ENCODE measurements around the gene STK11.

STK11 gene

GRCh38 chr19:1226522-1227303, 21.1 kb downstream of the STK11 start:
- DNase-seq = no peak

DNA sequence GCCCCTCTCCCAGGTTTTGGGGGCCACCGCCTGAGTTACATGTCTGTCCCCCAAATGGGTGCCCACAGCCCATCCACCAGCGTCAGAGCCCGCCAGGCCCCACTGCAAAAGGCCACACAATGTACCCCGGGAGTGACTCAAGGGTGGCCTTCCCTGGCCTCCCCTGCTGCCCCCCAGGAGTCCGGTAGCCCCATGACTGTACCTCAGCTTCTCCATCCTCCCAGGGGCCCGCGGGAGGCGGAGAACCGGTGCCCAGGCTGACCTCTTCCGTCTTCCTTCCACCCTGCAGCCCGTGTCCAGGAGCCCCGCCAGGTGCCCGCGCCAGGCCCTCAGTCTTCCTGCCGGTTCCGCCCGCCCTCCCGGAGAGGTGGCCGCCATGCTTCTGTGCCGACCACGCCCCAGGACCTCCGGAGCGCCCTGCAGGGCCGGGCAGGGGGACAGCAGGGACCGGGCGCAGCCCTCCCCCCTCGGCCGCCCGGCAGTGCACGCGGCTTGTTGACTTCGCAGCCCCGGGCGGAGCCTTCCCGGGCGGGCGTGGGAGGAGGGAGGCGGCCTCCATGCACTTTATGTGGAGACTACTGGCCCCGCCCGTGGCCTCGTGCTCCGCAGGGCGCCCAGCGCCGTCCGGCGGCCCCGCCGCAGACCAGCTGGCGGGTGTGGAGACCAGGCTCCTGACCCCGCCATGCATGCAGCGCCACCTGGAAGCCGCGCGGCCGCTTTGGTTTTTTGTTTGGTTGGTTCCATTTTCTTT, 21.9 kb downstream of the STK11 start:
- no peak for DNase-seq

DNA sequence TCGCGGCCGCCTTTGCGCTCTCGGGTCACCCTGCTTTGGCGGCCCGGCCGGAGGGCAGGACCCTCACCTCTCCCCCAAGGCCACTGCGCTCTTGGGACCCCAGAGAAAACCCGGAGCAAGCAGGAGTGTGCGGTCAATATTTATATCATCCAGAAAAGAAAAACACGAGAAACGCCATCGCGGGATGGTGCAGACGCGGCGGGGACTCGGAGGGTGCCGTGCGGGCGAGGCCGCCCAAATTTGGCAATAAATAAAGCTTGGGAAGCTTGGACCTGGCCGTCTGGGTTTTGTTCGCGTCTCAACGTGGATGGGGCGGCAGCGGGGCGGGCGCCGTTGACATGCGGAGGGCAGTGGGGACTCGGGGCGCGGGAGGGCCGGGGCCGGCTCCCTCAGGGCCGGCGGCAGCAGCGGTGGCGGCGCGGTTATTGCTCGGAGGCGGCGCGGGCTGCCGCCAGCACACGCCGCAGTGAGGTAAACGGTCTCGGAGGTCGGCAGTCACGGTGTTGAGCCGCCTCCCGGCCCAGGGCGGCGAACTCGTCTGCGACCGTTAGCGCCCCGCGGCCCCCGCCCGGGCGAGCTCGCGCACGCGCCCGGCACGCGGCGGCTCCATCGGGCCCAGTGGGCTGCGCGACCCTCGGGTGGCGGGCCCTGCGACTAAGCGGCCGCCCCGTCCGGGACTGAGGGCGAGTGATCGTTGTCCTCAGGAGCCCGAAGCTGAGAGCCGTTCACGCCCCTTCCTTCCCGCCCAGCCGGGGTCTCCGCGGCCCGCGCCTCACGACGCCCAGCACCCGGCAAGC, 22.8 kb downstream of the STK11 start:
- DNase-seq = no peak

- no peak for DNase-seq
Observed at GRCh38 chr19:1229056-1229923, 23.7 kb downstream of the STK11 start.

- DNase-seq = no peak
Observed at GRCh38 chr19:1229924-1230782, 24.6 kb downstream of the STK11 start.

DNA sequence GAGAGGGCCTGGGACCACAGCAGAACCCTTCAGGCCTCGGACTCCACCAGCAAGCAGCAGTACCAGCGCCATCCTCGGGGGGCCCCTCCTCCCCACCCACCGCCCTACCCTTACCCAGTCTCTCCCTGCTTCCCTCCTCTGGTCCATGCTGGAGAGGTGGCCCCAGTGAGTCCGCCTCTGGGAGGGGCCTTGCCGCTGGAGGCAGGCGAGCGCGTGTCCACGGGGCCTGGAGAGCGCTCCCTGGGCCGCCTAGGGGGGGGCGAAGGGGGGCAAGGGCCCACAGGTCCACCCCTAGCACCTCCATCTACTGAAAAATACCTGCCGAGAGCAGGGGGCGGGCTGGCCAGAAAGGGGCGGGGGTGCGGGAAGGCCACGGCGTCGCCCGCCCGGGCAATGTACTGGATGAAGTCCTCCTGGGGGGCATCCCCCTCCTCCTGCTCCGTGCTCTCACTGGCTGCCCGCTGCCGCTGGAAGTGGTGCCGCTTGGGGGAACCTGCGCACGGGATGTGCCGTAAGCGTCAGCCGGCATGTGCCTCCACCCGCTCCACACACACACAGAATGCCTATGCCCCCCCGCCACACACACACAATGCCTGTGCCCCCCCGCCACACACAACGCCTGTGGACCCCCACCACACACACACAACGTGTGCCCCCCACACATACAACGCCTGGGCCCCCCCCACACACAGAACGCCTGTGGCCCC, 25.4 kb downstream of the STK11 start:
- DNase-seq = no peak

- DNase-seq = no peak
Observed at GRCh38 chr19:1231729-1232637, 26.4 kb downstream of the STK11 start.

- no peak for DNase-seq
Observed at GRCh38 chr19:1232652-1233072, 27.1 kb downstream of the STK11 start.

- DNase-seq = no peak
Observed at GRCh38 chr19:1233115-1233667, 27.6 kb downstream of the STK11 start.

DNA sequence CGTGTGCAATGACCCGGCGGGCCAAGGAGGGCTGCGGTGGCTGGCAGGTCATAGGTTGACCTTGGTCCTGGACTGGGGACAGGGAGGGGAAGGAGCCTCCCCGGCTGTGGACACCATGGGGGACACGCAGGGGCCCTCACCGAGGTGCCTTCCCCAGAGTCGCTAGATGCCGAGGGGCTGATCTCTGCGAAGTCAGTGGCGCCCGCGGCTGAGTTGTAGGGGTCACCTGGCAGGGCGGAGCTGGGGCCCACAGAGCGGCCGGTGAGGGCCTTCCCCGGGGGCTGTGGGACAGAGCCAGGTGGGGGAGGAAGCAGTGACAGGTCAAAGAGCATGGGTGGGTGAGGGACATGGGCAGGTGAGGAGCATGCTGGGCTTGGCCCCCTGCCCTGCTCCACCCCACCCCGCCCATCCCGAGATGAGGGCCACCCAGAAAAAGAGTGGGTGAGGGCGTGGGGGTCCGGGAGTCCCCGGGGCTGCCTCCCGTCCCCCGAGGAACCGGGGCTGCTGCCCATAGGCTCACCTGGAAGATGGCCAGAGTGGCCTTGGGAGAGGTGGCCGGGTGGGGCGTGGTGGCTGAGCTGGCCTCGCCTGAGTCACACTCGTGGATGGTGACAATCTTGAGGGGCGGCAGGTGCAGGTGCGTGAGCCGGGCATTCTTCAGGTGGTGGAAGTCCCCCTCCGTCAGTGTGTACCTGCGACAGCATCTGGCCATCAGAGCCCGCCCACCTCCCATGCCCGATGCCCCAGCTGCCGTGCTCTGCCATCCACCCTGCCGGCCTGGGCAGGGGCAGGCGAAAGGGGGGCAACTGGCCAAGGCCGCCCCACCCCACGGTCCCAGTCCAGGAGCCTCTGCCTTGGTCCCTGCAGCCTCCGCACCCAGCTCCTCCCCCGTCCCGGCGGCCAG, 28.7 kb downstream of the STK11 start:
- DNase-seq = no peak

- DNase-seq = no peak
Observed at GRCh38 chr19:1234955-1235380, 29.4 kb downstream of the STK11 start.

- no peak for DNase-seq
Observed at GRCh38 chr19:1235625-1236538, 30.3 kb downstream of the STK11 start.

GRCh38 chr19:1236576-1236975, 31.0 kb downstream of the STK11 start:
- no peak for DNase-seq

GRCh38 chr19:1237027-1237659, 31.6 kb downstream of the STK11 start:
- DNase-seq = no peak

GRCh38 chr19:1237754-1238368, 32.3 kb downstream of the STK11 start, which contains the start of gene CBARP:
CBARP (minus strand) TSS chr19:1238005; CDS start chr19:1236100, 1,905 bp downstream.
- DNase-seq = no peak

All from NK-92 treated with Interleukin-12 subunit alpha and Interleukin-12 subunit beta, amount 100 ng/mL, for 24 hours (cell line).